Measurements from ENCODE around the gene TSPAN18. TPM values are rescaled to one million over a fixed set of nuclear protein-coding genes. Genes with fewer than 3 reads are reported as not detected.

The TSPAN18 gene
- total and polyA plus RNA-seq, 8 donors = 2.1 to 60.3 (median 11.0) TPM

DNA sequence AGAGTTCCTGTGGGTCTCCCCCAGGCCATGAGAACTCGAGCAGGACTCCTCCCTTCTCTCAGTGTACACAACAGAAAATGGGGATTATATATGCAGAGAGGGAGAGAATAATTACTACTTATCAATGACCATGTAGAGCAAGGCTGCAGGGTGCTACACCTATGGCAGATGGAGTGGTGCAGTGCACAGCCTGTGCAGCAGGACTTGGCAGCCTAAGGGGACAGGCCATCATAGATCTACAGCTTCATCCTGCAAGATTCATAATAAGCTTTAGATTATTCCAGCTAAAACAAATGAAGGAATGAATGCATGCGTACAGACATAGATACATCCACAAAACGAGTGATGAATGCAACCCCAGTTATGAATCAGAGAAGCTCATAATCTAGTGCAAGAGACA, 232.3 kb downstream of the TSPAN18 start:
- H3K9me3 ChIP-seq = no peaks in the 10 kb centered on the region
- H3K4me1 ChIP-seq = peaks cover 22 to 49% (median 24%) of the 10 kb centered on the region in 4 donors
- intact Hi-C loops (cut with DNase I; ENCODE audit: low total_unique reads) = no loop called here
- DNase-seq = no peak
- peak overlapping the region in 3 of 5 donors; percentile 25 to 35 (median 34) for H3K27ac ChIP-seq
- no peak overlapping the region for H3K4me3 ChIP-seq
- H3K27me3 ChIP-seq = no peaks in the 10 kb centered on the region
- TF ChIP-seq, protein P1, sequence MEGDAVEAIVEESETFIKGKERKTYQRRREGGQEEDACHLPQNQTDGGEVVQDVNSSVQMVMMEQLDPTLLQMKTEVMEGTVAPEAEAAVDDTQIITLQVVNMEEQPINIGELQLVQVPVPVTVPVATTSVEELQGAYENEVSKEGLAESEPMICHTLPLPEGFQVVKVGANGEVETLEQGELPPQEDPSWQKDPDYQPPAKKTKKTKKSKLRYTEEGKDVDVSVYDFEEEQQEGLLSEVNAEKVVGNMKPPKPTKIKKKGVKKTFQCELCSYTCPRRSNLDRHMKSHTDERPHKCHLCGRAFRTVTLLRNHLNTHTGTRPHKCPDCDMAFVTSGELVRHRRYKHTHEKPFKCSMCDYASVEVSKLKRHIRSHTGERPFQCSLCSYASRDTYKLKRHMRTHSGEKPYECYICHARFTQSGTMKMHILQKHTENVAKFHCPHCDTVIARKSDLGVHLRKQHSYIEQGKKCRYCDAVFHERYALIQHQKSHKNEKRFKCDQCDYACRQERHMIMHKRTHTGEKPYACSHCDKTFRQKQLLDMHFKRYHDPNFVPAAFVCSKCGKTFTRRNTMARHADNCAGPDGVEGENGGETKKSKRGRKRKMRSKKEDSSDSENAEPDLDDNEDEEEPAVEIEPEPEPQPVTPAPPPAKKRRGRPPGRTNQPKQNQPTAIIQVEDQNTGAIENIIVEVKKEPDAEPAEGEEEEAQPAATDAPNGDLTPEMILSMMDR (IDR thresholded peaks at IDR 0.05) = no peak
- TF ChIP-seq POLR2AphosphoS5 (IDR thresholded peaks at IDR 0.05) = no peak
- TF ChIP-seq POLR2A (IDR thresholded peaks at IDR 0.05) = no peak
- TF ChIP-seq EP300 (IDR thresholded peaks at IDR 0.05) = no peak
- WGBS, 5 donors = 60 to 81% (median 72%) methylated on average over 3 of the region's 3 CpGs
- H3K36me3 ChIP-seq = no peaks in the 10 kb centered on the region

DNA sequence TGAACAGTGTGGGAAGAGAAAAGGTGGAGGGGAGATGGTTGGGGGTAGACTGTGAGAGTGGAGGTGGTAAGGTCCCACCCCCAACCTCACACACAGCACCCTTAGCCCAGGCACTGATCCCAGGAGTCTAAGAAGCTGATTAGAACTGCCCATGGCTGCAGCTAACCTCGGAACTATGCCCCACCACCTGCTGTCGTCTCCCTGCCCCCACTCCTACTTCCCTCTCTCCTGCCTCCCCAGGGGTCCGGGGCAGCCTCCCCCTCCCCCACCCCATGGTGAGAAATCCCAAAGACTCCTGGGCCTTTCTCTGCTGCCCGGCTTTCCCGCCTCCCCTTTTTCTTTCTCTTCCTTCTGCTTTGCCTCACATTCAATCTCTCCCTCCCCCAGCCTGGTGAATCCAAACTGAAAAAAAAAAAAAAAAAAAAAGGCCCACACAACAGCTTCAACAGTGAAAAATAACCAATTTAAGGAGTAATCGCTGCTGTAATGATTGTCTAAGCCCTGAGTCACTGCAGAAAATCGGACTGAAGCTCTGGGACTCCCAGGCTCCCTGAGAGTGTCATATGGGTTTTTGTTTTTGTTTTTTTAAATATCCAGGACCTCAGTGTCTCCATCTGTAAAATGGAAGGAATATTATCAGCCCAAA, 233.6 kb downstream of the TSPAN18 start:
- Histone ChIP-seq H3K4me3 (no peak overlapping the region), H3K27me3 (no peaks in the 10 kb centered on the region), H3K27ac (no peak overlapping the region), H3K9me3 (no peaks in the 10 kb centered on the region), H3K4me1 (peaks cover 12 to 36% (median 15%) of the 10 kb centered on the region in 4 donors), H3K36me3 (no peaks in the 10 kb centered on the region)
- peak in 1 of 2 donors; percentile 20 for DNase-seq
- intact Hi-C loops (cut with DNase I; ENCODE audit: low total_unique reads) = no loop called here
- 46 to 59% (median 48%) methylated on average over 6 to 7 of the region's 7 CpGs for WGBS, 5 donors
- TF ChIP-seq POLR2AphosphoS5 (IDR thresholded peaks at IDR 0.05) (no peak), EP300 (IDR thresholded peaks at IDR 0.05) (no peak), POLR2A (IDR thresholded peaks at IDR 0.05) (no peak)
- TF ChIP-seq, protein P1 (IDR thresholded peaks at IDR 0.05) = no peak

DNA sequence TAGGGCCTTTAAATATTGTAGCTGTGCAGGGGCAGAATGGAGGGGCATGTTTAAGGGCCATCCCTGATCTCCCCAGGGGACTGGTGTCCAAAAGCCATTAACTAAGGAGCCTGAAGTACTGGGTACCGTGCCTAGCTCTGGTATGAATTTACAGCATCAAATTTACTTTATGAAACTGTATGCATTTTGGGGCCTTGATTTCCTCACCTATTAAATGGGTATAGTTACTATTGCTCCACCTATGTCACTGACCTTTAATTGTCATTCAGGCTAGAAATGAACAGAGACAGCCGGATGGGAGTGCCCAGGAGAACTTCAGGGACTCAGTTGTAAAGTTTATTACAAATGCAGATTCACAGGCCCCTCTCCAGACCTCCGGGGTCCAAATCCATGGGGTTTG, 235.7 kb downstream of the TSPAN18 start:
- intact Hi-C loops (cut with DNase I; ENCODE audit: low total_unique reads) = no loop called here
- Histone ChIP-seq H3K27me3 (no peaks in the 10 kb centered on the region), H3K27ac (no peak overlapping the region), H3K4me1 (peaks cover under 1 to 15% (median 5%) of the 10 kb centered on the region in 4 donors), H3K9me3 (no peaks in the 10 kb centered on the region), H3K4me3 (no peak overlapping the region), H3K36me3 (no peaks in the 10 kb centered on the region)
- no peak for DNase-seq
- no peak for TF ChIP-seq EP300 (IDR thresholded peaks at IDR 0.05)
- TF ChIP-seq, protein P1 (IDR thresholded peaks at IDR 0.05) = no peak
- no peak for TF ChIP-seq POLR2A (IDR thresholded peaks at IDR 0.05)
- TF ChIP-seq POLR2AphosphoS5 (IDR thresholded peaks at IDR 0.05) = no peak
- WGBS, 5 donors = 77 to 97% (median 86%) methylated on average over 3 of the region's 3 CpGs

DNA sequence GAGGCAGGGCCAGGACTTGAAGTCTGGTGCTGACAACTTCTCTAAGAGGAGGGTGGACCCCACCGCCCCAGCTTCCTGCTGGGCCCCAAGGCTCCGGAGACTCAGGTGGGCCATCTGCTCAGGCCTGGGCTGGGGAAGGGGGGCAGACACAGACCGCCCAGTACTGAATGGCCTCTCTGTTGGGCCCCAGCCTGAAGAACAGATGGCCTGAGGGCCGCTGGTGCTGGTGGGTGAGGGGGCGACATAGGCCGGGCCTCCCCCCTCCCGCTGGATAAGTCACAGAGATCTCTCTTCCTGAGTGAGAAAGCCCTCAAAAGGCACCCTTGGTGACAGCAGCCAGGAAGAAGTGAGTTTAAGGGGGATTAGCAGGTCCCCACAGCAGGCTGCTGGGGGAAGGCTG, 236.4 kb downstream of the TSPAN18 start:
- H3K9me3 ChIP-seq = no peaks in the 10 kb centered on the region
- H3K4me3 ChIP-seq = no peak overlapping the region
- TF ChIP-seq, protein P1 (IDR thresholded peaks at IDR 0.05) = no peak
- TF ChIP-seq POLR2A (IDR thresholded peaks at IDR 0.05) (no peak), EP300 (IDR thresholded peaks at IDR 0.05) (no peak), POLR2AphosphoS5 (IDR thresholded peaks at IDR 0.05) (no peak)
- DNase-seq = peak in 1 of 2 donors; percentile 39
- H3K36me3 ChIP-seq = no peaks in the 10 kb centered on the region
- H3K4me1 ChIP-seq = peaks cover 0 to 8% (median 0%) of the 10 kb centered on the region in 4 donors
- H3K27ac ChIP-seq = no peak overlapping the region
- H3K27me3 ChIP-seq = no peaks in the 10 kb centered on the region
- WGBS, 5 donors = 73 to 92% (median 87%) methylated on average over 2 to 7 of the region's 7 CpGs
- intact Hi-C loops (cut with DNase I; ENCODE audit: low total_unique reads) = no loop called here

Data from stomach (tissue), 9 donors.